Measurements from ENCODE around the gene SNX9.

SNX9 gene

DNA sequence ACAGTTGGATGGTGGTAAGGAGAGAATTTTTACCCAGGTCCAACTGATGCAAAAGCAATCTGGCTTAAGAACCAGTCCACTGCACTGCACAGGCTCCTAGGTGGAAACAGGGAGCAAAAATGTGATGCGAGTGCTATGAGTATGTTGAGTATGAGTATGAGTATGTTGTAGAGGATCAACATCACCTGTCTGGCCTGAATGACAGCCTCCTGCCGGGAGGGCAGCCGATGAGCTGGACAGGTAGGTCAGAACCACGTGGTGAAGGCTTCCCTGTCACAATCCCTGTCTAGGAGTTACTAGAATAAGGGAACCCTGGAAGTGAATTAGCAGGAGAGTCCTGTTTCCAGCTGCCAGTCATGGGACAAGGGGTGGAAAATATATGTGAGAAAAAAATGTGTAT, 44.3 kb upstream of the SNX9 start:
- Histone ChIP-seq H3K36me3 (ENCODE audit: control insufficient read depth, insufficient read depth, low read length) (no peaks in the 10 kb centered on the region), H3K4me3 (ENCODE audit: low read length) (no peak overlapping the region), H3K79me1 (ENCODE audit: low read length) (no peaks in the 10 kb centered on the region), H4K8ac (ENCODE audit: low read depth, low read length) (no peak overlapping the region), H3K27me3 (ENCODE audit: insufficient read depth, low read length, poor library complexity) (no peaks in the 10 kb centered on the region), H3K27ac (ENCODE audit: low read depth, low read length) (no peak overlapping the region), H2AK5ac (ENCODE audit: low read length) (no peak overlapping the region), H2BK5ac (ENCODE audit: low read length) (no peak overlapping the region), H3K56ac (ENCODE audit: low read length) (no peak overlapping the region), H4K5ac (ENCODE audit: low read length) (no peak overlapping the region), H2BK120ac (ENCODE audit: low read depth, low read length) (no peak overlapping the region), H3K9ac (ENCODE audit: low read length) (no peak overlapping the region), H3K18ac (ENCODE audit: low read length) (no peak overlapping the region), H3K4me1 (ENCODE audit: control insufficient read depth, low read depth, low read length) (no peaks in the 10 kb centered on the region), H3K79me2 (ENCODE audit: control insufficient read depth, insufficient read depth, low read length) (no peaks in the 10 kb centered on the region), H3K4me2 (ENCODE audit: low read length) (no peak overlapping the region), H3K23ac (ENCODE audit: low read length) (no peak overlapping the region), H3K4ac (ENCODE audit: low read depth, low read length) (no peak overlapping the region), H2BK15ac (replicated peaks; ENCODE audit: low read depth) (no peak overlapping the region)
- no peak for DNase-seq
- no CpG with 5 or more reads among the region's 4 CpGs for WGBS (ENCODE audit: extremely low coverage, insufficient coverage, low lambda C conversion rate)

- Histone ChIP-seq H3K4me3 (ENCODE audit: low read length) (no peak overlapping the region), H3K79me1 (ENCODE audit: low read length) (no peaks in the 10 kb centered on the region)
- WGBS (ENCODE audit: extremely low coverage, insufficient coverage, low lambda C conversion rate) = no CpG with 5 or more reads among the region's 9 CpGs
These were observed 43.1 kb upstream of the SNX9 start for GRCh38 chr6:157779705-157780604.

GRCh38 chr6:157785636-157786035, 37.4 kb upstream of the SNX9 start:
- Histone ChIP-seq H3K27me3 (ENCODE audit: insufficient read depth, low read length, poor library complexity) (no peaks in the 10 kb centered on the region), H2BK120ac (ENCODE audit: low read depth, low read length) (no peak overlapping the region), H3K79me2 (ENCODE audit: control insufficient read depth, insufficient read depth, low read length) (no peaks in the 10 kb centered on the region), H4K5ac (ENCODE audit: low read length) (no peak overlapping the region), H3K56ac (ENCODE audit: low read length) (no peak overlapping the region), H3K79me1 (ENCODE audit: low read length) (no peaks in the 10 kb centered on the region), H2AK5ac (ENCODE audit: low read length) (no peak overlapping the region), H3K27ac (ENCODE audit: low read depth, low read length) (no peak overlapping the region), H2BK5ac (ENCODE audit: low read length) (no peak overlapping the region), H3K9ac (ENCODE audit: low read length) (no peak overlapping the region), H3K18ac (ENCODE audit: low read length) (no peak overlapping the region), H4K8ac (ENCODE audit: low read depth, low read length) (no peak overlapping the region), H3K4me2 (ENCODE audit: low read length) (no peak overlapping the region), H3K4ac (ENCODE audit: low read depth, low read length) (no peak overlapping the region), H3K4me3 (ENCODE audit: low read length) (no peak overlapping the region), H3K23ac (ENCODE audit: low read length) (no peak overlapping the region), H3K36me3 (ENCODE audit: control insufficient read depth, insufficient read depth, low read length) (no peaks in the 10 kb centered on the region), H3K4me1 (ENCODE audit: control insufficient read depth, low read depth, low read length) (no peaks in the 10 kb centered on the region), H2BK15ac (replicated peaks; ENCODE audit: low read depth) (no peak overlapping the region)
- WGBS (ENCODE audit: extremely low coverage, insufficient coverage, low lambda C conversion rate) = no CpG with 5 or more reads among the region's 1 CpG
- DNase-seq = no peak

More at GRCh38 chr6:157779705-157780604, 43.1 kb upstream of the SNX9 start:
- H2BK120ac ChIP-seq (ENCODE audit: low read depth, low read length) = no peak overlapping the region
- H3K27me3 ChIP-seq (ENCODE audit: insufficient read depth, low read length, poor library complexity) = no peaks in the 10 kb centered on the region
- no peak overlapping the region for H4K5ac ChIP-seq (ENCODE audit: low read length)
- no peak overlapping the region for H3K56ac ChIP-seq (ENCODE audit: low read length)
- H3K27ac ChIP-seq (ENCODE audit: low read depth, low read length) = no peak overlapping the region
- no peak for DNase-seq
- no peak overlapping the region for H3K9ac ChIP-seq (ENCODE audit: low read length)
- H3K23ac ChIP-seq (ENCODE audit: low read length) = no peak overlapping the region
- no peaks in the 10 kb centered on the region for H3K36me3 ChIP-seq (ENCODE audit: control insufficient read depth, insufficient read depth, low read length)
- no peaks in the 10 kb centered on the region for H3K79me2 ChIP-seq (ENCODE audit: control insufficient read depth, insufficient read depth, low read length)
- H2AK5ac ChIP-seq (ENCODE audit: low read length) = no peak overlapping the region
- no peaks in the 10 kb centered on the region for H3K4me1 ChIP-seq (ENCODE audit: control insufficient read depth, low read depth, low read length)
- H2BK15ac ChIP-seq (replicated peaks; ENCODE audit: low read depth) = no peak overlapping the region
- H2BK5ac ChIP-seq (ENCODE audit: low read length) = no peak overlapping the region
- no peak overlapping the region for H3K4ac ChIP-seq (ENCODE audit: low read depth, low read length)
- no peak overlapping the region for H4K8ac ChIP-seq (ENCODE audit: low read depth, low read length)
- no peak overlapping the region for H3K4me2 ChIP-seq (ENCODE audit: low read length)
- H3K18ac ChIP-seq (ENCODE audit: low read length) = no peak overlapping the region

DNA sequence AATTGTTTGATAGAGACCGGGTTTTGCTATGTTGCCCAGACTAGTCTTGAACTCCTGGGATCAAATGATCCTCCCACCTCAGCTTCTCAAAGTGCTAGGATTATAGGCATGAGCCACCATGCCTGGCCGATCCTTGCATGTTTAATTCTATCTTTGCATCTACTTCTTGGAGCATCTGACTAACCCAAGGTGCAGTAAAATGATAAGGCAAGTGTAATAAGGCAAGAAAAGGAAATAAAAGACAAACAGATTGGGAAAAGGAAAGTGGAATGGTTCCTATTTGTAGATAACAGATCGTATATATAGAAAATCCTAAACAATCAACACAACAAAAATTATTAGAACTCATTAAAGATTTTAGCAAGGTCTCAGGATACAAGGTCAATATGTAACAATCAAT, 36.8 kb upstream of the SNX9 start:
- Histone ChIP-seq H3K9ac (ENCODE audit: low read length) (no peak overlapping the region), H4K8ac (ENCODE audit: low read depth, low read length) (no peak overlapping the region), H3K36me3 (ENCODE audit: control insufficient read depth, insufficient read depth, low read length) (no peaks in the 10 kb centered on the region), H2AK5ac (ENCODE audit: low read length) (no peak overlapping the region), H4K5ac (ENCODE audit: low read length) (no peak overlapping the region), H2BK15ac (replicated peaks; ENCODE audit: low read depth) (no peak overlapping the region), H3K79me2 (ENCODE audit: control insufficient read depth, insufficient read depth, low read length) (no peaks in the 10 kb centered on the region), H3K27ac (ENCODE audit: low read depth, low read length) (no peak overlapping the region), H3K27me3 (ENCODE audit: insufficient read depth, low read length, poor library complexity) (no peaks in the 10 kb centered on the region), H3K4me1 (ENCODE audit: control insufficient read depth, low read depth, low read length) (no peaks in the 10 kb centered on the region), H3K23ac (ENCODE audit: low read length) (no peak overlapping the region), H2BK120ac (ENCODE audit: low read depth, low read length) (no peak overlapping the region), H3K4ac (ENCODE audit: low read depth, low read length) (no peak overlapping the region), H3K4me3 (ENCODE audit: low read length) (no peak overlapping the region), H3K56ac (ENCODE audit: low read length) (no peak overlapping the region), H2BK5ac (ENCODE audit: low read length) (no peak overlapping the region), H3K18ac (ENCODE audit: low read length) (no peak overlapping the region), H3K79me1 (ENCODE audit: low read length) (no peaks in the 10 kb centered on the region), H3K4me2 (ENCODE audit: low read length) (no peak overlapping the region)
- DNase-seq = no peak
- WGBS (ENCODE audit: extremely low coverage, insufficient coverage, low lambda C conversion rate) = no CpG with 5 or more reads among the region's 3 CpGs

DNA sequence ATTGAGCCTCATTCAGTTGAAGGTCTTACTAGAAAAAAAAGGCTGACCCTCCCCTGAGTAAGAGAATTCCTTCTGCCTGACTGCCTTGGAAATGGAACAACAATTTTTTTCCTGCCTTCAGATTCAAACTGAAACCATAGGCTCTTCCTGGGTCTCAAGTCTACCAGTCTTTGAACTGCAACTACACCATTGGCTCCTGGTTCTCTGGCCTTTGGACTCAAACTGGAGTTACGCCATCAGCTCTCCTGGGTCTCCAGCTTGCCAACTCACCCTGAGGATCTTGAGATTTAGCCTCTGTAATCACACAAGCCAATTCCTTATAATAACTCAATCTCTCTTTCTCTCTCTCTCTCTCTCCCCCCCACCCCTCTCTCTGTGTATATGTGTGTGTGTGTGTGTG, 36.0 kb upstream of the SNX9 start:
- no peak overlapping the region for H3K4me2 ChIP-seq (ENCODE audit: low read length)
- H2BK120ac ChIP-seq (ENCODE audit: low read depth, low read length) = no peak overlapping the region
- H2AK5ac ChIP-seq (ENCODE audit: low read length) = no peak overlapping the region
- no peak overlapping the region for H4K5ac ChIP-seq (ENCODE audit: low read length)
- H4K8ac ChIP-seq (ENCODE audit: low read depth, low read length) = no peak overlapping the region
- no peaks in the 10 kb centered on the region for H3K36me3 ChIP-seq (ENCODE audit: control insufficient read depth, insufficient read depth, low read length)
- H3K79me1 ChIP-seq (ENCODE audit: low read length) = no peaks in the 10 kb centered on the region
- no peak overlapping the region for H3K4ac ChIP-seq (ENCODE audit: low read depth, low read length)
- H3K9ac ChIP-seq (ENCODE audit: low read length) = no peak overlapping the region
- H2BK15ac ChIP-seq (replicated peaks; ENCODE audit: low read depth) = no peak overlapping the region
- H3K23ac ChIP-seq (ENCODE audit: low read length) = no peak overlapping the region
- no CpG with 5 or more reads among the region's 1 CpG for WGBS (ENCODE audit: extremely low coverage, insufficient coverage, low lambda C conversion rate)
- H3K18ac ChIP-seq (ENCODE audit: low read length) = no peak overlapping the region
- no peaks in the 10 kb centered on the region for H3K79me2 ChIP-seq (ENCODE audit: control insufficient read depth, insufficient read depth, low read length)
- no peaks in the 10 kb centered on the region for H3K27me3 ChIP-seq (ENCODE audit: insufficient read depth, low read length, poor library complexity)
- no peak overlapping the region for H3K56ac ChIP-seq (ENCODE audit: low read length)
- H3K4me3 ChIP-seq (ENCODE audit: low read length) = no peak overlapping the region
- H3K27ac ChIP-seq (ENCODE audit: low read depth, low read length) = no peak overlapping the region
- no peaks in the 10 kb centered on the region for H3K4me1 ChIP-seq (ENCODE audit: control insufficient read depth, low read depth, low read length)
- no peak for DNase-seq
- no peak overlapping the region for H2BK5ac ChIP-seq (ENCODE audit: low read length)

DNA sequence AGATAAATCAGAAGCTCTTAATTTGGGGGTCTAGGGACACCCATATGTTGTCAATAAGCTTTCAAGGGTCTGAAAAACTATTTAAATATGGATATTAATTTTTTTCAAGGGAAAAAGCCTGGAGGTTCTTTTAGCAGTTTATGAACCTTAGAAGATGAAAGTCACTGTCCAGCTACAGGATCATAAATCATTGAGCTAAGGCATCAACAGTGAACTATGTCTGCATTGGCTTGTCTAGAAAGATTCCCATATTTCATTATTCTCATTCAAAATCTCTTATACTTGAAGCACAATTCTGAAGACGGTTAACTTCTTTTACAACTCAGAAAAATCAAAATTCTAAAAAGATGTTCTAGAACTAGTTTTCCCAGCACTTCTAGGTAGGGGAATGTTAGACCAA, 34.9 kb upstream of the SNX9 start:
- no peak overlapping the region for H2BK15ac ChIP-seq (replicated peaks; ENCODE audit: low read depth)
- WGBS (ENCODE audit: extremely low coverage, insufficient coverage, low lambda C conversion rate) = no CpG with 5 or more reads among the region's 1 CpG

More for the DNA sequence above, 34.9 kb upstream of the SNX9 start:
- Histone ChIP-seq H2BK120ac (ENCODE audit: low read depth, low read length) (no peak overlapping the region), H3K36me3 (ENCODE audit: control insufficient read depth, insufficient read depth, low read length) (no peaks in the 10 kb centered on the region), H3K23ac (ENCODE audit: low read length) (no peak overlapping the region), H3K27me3 (ENCODE audit: insufficient read depth, low read length, poor library complexity) (no peaks in the 10 kb centered on the region), H3K4me1 (ENCODE audit: control insufficient read depth, low read depth, low read length) (no peaks in the 10 kb centered on the region), H3K27ac (ENCODE audit: low read depth, low read length) (no peak overlapping the region), H4K8ac (ENCODE audit: low read depth, low read length) (no peak overlapping the region), H4K5ac (ENCODE audit: low read length) (no peak overlapping the region), H2AK5ac (ENCODE audit: low read length) (no peak overlapping the region), H3K4ac (ENCODE audit: low read depth, low read length) (no peak overlapping the region), H3K4me3 (ENCODE audit: low read length) (no peak overlapping the region), H3K4me2 (ENCODE audit: low read length) (no peak overlapping the region), H3K18ac (ENCODE audit: low read length) (no peak overlapping the region), H2BK5ac (ENCODE audit: low read length) (no peak overlapping the region), H3K56ac (ENCODE audit: low read length) (no peak overlapping the region), H3K79me1 (ENCODE audit: low read length) (no peaks in the 10 kb centered on the region), H3K9ac (ENCODE audit: low read length) (no peak overlapping the region), H3K79me2 (ENCODE audit: control insufficient read depth, insufficient read depth, low read length) (no peaks in the 10 kb centered on the region)
- DNase-seq = no peak
